SK-N-SH (cell line): ENCODE results near the gene SREBF2. TPM values are rescaled to one million over a fixed set of nuclear protein-coding genes. Genes with fewer than 3 reads are reported as not detected.

Experiments used
- CTCF ChIA-PET: fragments of 300-600, 350-600 bp; formaldehyde crosslinking; extraction: SDS; loops from one replicate; lab custom pipeline; 2021; lab: Yijun Ruan, JAX
- POLR2A ChIA-PET: fragments of 350-600 bp; sonication (Branson Sonifier 250); formaldehyde crosslinking; extraction: SDS; loops from one replicate; lab custom pipeline; 2020; ENCODE audit warnings: antibody characterized with exemption, inconsistent platforms; lab: Yijun Ruan, JAX
- DNase-seq: peaks from one replicate; pipeline ENCODE4 v3.0.0; 2012
- H2AFZ ChIP-seq: fragments of 200-600 bp; sonication (generic); 2 replicates; pipeline ENCODE4 v1.8.1; 2016; ENCODE audit warnings: antibody characterized with exemption, mild to moderate bottlenecking, low read depth
- H3F3A ChIP-seq: fragments of 200-600 bp; sonication (generic); replicated peaks from 2 replicates; pipeline ENCODE3; 2016; ENCODE audit warnings: antibody characterized with exemption, mild to moderate bottlenecking; ENCODE audit not compliant: insufficient read depth
- H3K27ac ChIP-seq, 2 experiments: fragments of 200-500 bp in 1 of 2; fragments of 200-600 bp in 1 of 2; sonication (Bioruptor generic) in 1 of 2; sonication (generic), shearing (Covaris generic) in 1 of 2; 2 replicates each; pipeline versions ENCODE4 v1.5.1 to v1.6.1; 2014 to 2016; ENCODE audit warnings: low read depth in 2 of 2, inconsistent platforms in 1 of 2, low read length in 1 of 2, mild to moderate bottlenecking in 1 of 2, mixed read lengths in 1 of 2
- H3K27me3 ChIP-seq: fragments of 200-600 bp; sonication (generic), shearing (Covaris generic); 2 replicates; pipeline ENCODE4 v1.6.1; 2016; ENCODE audit warnings: mixed run types; ENCODE audit not compliant: insufficient read depth
- H3K36me3 ChIP-seq, 2 experiments: fragments of 200-500 bp in 1 of 2; fragments of 200-600 bp in 1 of 2; sonication (Bioruptor generic) in 1 of 2; sonication (generic) in 1 of 2; replicated peaks in 1 of 2; 2 replicates each; pipeline versions ENCODE3 to v1.5.1; 2014 to 2016; ENCODE audit warnings: low read length in 1 of 2, mild to moderate bottlenecking in 1 of 2; ENCODE audit not compliant: insufficient read depth in 2 of 2, control insufficient read depth in 1 of 2
- H3K4me1 ChIP-seq, 2 experiments: fragments of 200-500 bp in 1 of 2; fragments of 200-600 bp in 1 of 2; sonication (Bioruptor generic) in 1 of 2; sonication (generic), shearing (Covaris generic) in 1 of 2; 2 replicates each; pipeline versions ENCODE4 v1.5.1 to v1.6.1; 2014 to 2016; ENCODE audit warnings: low read depth in 1 of 2, low read length in 1 of 2, mixed run types in 1 of 2; ENCODE audit not compliant: insufficient read depth in 2 of 2, control insufficient read depth in 1 of 2
- H3K4me2 ChIP-seq: fragments of 200-600 bp; sonication (generic), shearing (Covaris generic); 2 replicates; pipeline ENCODE4 v1.6.1; 2017; ENCODE audit warnings: mixed run types
- H3K4me3 ChIP-seq, 2 experiments: fragments of 200-500 bp in 1 of 2; fragments of 200-600 bp in 1 of 2; sonication (Bioruptor generic) in 1 of 2; sonication (generic), shearing (Covaris generic) in 1 of 2; 2 replicates each; pipeline versions ENCODE4 v1.5.1 to v1.8.1; 2014 to 2016; ENCODE audit warnings: low read depth in 2 of 2, inconsistent platforms in 1 of 2, low read length in 1 of 2, mild to moderate bottlenecking in 1 of 2, mixed read lengths in 1 of 2, moderate library complexity in 1 of 2
- H3K79me2 ChIP-seq: fragments of 200-600 bp; sonication (generic); 2 replicates; pipeline ENCODE4 v1.8.1; 2017; ENCODE audit warnings: mild to moderate bottlenecking; ENCODE audit not compliant: insufficient read depth
- H3K9ac ChIP-seq: fragments of 200-600 bp; sonication (generic); 2 replicates; pipeline ENCODE4 v1.6.1; 2017; ENCODE audit warnings: mixed run types
- H3K9me2 ChIP-seq: fragments of 200-600 bp; sonication (generic); 2 replicates; pipeline ENCODE4 v1.6.1; 2017; ENCODE audit warnings: mixed run types
- H3K9me3 ChIP-seq: fragments of 200-600 bp; sonication (generic); 2 replicates; pipeline ENCODE4 v1.6.1; 2017; ENCODE audit warnings: mixed run types, mild to moderate bottlenecking, moderate library complexity
- H4K20me1 ChIP-seq: fragments of 200-600 bp; sonication (generic); 2 replicates; pipeline ENCODE4 v1.6.1; 2017; ENCODE audit warnings: mild to moderate bottlenecking, mixed run types; ENCODE audit not compliant: insufficient read depth
- EZH2phosphoT487 ChIP-seq: fragments of 200-600 bp; sonication (generic); IDR thresholded peaks from 2 replicates; pipeline ENCODE4 v1.6.1; 2017; ENCODE audit warnings: low read depth, mixed run types, mild to moderate bottlenecking, antibody characterized with exemption, moderate library complexity, borderline replicate concordance
- GABPA ChIP-seq: IDR thresholded peaks from 2 replicates; pipeline ENCODE4 v1.4.0; 2012; ENCODE audit warnings: low read depth, mild to moderate bottlenecking
- MAX ChIP-seq: IDR thresholded peaks from 2 replicates; pipeline ENCODE4 v1.4.0; 2012; ENCODE audit warnings: low read depth
- MXI1 ChIP-seq: IDR thresholded peaks from 2 replicates; pipeline ENCODE4 v1.6.1; 2012; ENCODE audit warnings: mild to moderate bottlenecking, low read depth, low read length, improper control_type of control experiment
- NFIC ChIP-seq: IDR thresholded peaks from 2 replicates; pipeline ENCODE4 v1.4.0; 2012; ENCODE audit warnings: borderline replicate concordance
- POLR2AphosphoS5 ChIP-seq: IDR thresholded peaks from 2 replicates; pipeline ENCODE4 v1.6.1; 2012; ENCODE audit warnings: low read depth, low read length
- RAD21 ChIP-seq: IDR thresholded peaks from 2 replicates; pipeline ENCODE4 v1.6.1; 2012; ENCODE audit warnings: mild to moderate bottlenecking, low read length
- RFX5 ChIP-seq: IDR thresholded peaks from 2 replicates; pipeline ENCODE4 v1.6.1; 2012; ENCODE audit warnings: mild to moderate bottlenecking, improper control_type of control experiment, low read length
- TAF1 ChIP-seq: IDR thresholded peaks from 2 replicates; pipeline ENCODE4 v1.6.1; 2012; ENCODE audit warnings: low read depth, mild to moderate bottlenecking, low read length, moderate library complexity, borderline replicate concordance
- TEAD4 ChIP-seq: IDR thresholded peaks from 2 replicates; pipeline ENCODE4 v1.4.0; 2012; ENCODE audit warnings: mild to moderate bottlenecking, borderline replicate concordance; ENCODE audit not compliant: insufficient read depth
- WGBS: methylation state at CpG from one replicate; pipeline ENCODE4 v1.1.6; 2017; ENCODE audit warnings: low lambda C conversion rate; 5-methylcytosine and 5-hydroxymethylcytosine counted together
- polyA plus RNA-seq, 3 experiments: library from polyadenylated mRNA; depleted of rRNA; stranded (reverse); fragments of >200 nt; gene quantifications; 2 replicates each; pipeline ENCODE4 v1.2.3, GENCODE V29; 2012
- TF ChIP-seq, protein P1 (sequence below): fragments of 200-600 bp; sonication (generic); IDR thresholded peaks from 2 replicates; pipeline ENCODE4 v1.6.1; 2017; ENCODE audit warnings: antibody characterized with exemption, mild to moderate bottlenecking, moderate library complexity

SREBF2 gene
- polyA plus RNA-seq, 1 of the 3 experiments (the other 2 are of a cell fraction), result 7.5 TPM

DNA sequence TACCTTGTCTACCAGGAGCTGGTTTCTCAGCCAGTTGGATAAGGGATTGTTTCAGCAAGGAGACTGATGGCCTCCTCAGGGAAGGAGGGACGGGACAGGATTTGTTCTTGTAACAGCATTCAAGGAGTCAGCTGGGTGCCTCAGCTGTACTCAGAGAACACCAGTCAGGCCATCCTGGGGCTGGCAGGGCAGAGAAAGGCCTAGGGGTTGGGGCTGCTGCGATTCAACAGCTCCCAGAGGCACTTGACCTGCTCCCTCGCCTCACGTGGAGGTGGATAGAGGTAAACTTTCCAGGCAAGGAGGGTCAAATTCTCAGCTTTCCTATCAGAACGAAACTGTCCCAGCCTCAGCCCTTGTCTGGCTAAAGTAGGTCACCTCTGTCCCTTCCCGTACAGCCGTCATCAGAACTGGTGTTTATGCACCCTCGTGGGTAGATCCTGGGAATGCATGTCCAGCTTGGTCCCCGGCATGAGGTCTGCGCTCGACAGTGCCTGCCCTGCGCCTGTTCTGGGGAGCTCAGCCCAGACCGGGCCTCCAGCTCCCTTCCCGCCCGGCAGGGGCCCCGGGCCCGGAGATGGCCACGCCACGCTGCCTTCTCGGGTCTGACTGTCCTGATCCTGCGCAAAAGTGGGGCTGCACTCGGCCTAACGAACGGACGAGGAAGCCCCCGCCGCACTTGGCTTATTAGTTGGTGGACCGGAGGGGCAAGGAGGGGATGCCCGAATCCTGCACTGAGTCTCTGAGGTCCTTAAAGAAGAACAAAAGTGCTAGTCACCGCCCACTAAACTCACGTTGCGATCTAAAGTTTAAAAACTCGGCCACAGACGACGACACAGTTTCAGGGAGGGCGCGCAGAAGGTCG lies 33.2 kb upstream of the SREBF2 start:
- CTCF ChIA-PET, result interaction anchor here (1.3 to 2.8 kb wide), 3 partner anchors 53 to 102 kb away, joined by 3 to 18 read pairs (median 4); no protein-coding TSS in a partner anchor
- 52% methylated on average over 11 of the region's 38 CpGs for WGBS
- peak; percentile 46 for DNase-seq
- no peaks in the 10 kb centered on the region for H4K20me1 ChIP-seq
- H3K4me3 ChIP-seq, result peak overlapping the region; percentile 71 to 72; a peak in 3 of 4 replicates
- H3K9me3 ChIP-seq, result no peaks in the 10 kb centered on the region
- H3K79me2 ChIP-seq, result 0 out of 2 replicates have a peak, but pooled peaks cover 6% of the 10 kb centered on the region
- H3K36me3 ChIP-seq, result no peaks in the 10 kb centered on the region
- H3K4me2 ChIP-seq, result peak overlapping the region; percentile 83
- no peaks in the 10 kb centered on the region for H3F3A ChIP-seq
- H3K27ac ChIP-seq, result peak overlapping the region; percentile 13 to 68; a peak in 2 of 4 replicates
- H2AFZ ChIP-seq, result peak overlapping the region; percentile 91
- H3K9ac ChIP-seq, result peak overlapping the region; percentile 64
- POLR2A ChIA-PET, result interaction anchor here (0.6 kb wide), 1 partner anchor 57 kb away, joined by 3 read pairs; no protein-coding TSS in a partner anchor
- no peaks in the 10 kb centered on the region for H3K27me3 ChIP-seq
- peaks cover 0 to 9% of the 10 kb centered on the region in 2 experiments; a peak in 2 of 4 replicates for H3K4me1 ChIP-seq
- TF ChIP-seq TEAD4 (no peak), RAD21 (no peak)
- H3K9me2 ChIP-seq, result no peaks in the 10 kb centered on the region

- H3K9me2 ChIP-seq, result no peaks in the 10 kb centered on the region
- 0 out of 2 replicates have a peak, but pooled peaks cover 6% of the 10 kb centered on the region for H3K79me2 ChIP-seq
- peak within 1 kb of the TSS; percentile 64 for H3K9ac ChIP-seq
- no peaks in the 10 kb centered on the region for H3K36me3 ChIP-seq
- DNase-seq, result peak; percentile 93
- TF ChIP-seq MXI1 (peak; percentile 32; the same call in 1 of the 2 replicates), EZH2phosphoT487 (no peak), GABPA (peak; percentile 70), TAF1 (peak; percentile 72; the same call in 1 of the 2 replicates), MAX (peak; percentile 51; the same call in 1 of the 2 replicates), RFX5 (0 out of 2 replicates have a peak, but pooled peaks have one; percentile 22), NFIC (peak; percentile 58), POLR2AphosphoS5 (peak; percentile 52; the same call in 1 of the 2 replicates)
- TF ChIP-seq, protein P1, sequence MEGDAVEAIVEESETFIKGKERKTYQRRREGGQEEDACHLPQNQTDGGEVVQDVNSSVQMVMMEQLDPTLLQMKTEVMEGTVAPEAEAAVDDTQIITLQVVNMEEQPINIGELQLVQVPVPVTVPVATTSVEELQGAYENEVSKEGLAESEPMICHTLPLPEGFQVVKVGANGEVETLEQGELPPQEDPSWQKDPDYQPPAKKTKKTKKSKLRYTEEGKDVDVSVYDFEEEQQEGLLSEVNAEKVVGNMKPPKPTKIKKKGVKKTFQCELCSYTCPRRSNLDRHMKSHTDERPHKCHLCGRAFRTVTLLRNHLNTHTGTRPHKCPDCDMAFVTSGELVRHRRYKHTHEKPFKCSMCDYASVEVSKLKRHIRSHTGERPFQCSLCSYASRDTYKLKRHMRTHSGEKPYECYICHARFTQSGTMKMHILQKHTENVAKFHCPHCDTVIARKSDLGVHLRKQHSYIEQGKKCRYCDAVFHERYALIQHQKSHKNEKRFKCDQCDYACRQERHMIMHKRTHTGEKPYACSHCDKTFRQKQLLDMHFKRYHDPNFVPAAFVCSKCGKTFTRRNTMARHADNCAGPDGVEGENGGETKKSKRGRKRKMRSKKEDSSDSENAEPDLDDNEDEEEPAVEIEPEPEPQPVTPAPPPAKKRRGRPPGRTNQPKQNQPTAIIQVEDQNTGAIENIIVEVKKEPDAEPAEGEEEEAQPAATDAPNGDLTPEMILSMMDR, result no peak
- WGBS, result 3% methylated on average over 7 of the region's 52 CpGs
- POLR2A ChIA-PET, result interaction anchor here (1.0 kb wide), 1 partner anchor 103 kb away, joined by 4 read pairs; no protein-coding TSS in a partner anchor
- CTCF ChIA-PET, result interaction anchor here (1.3 to 2.8 kb wide), 3 partner anchors 54 to 103 kb away, joined by 3 to 18 read pairs (median 4); no protein-coding TSS in a partner anchor
- peak within 1 kb of the TSS; percentile 91 for H2AFZ ChIP-seq
- no peaks in the 10 kb centered on the region for H3F3A ChIP-seq
- H3K9me3 ChIP-seq, result no peaks in the 10 kb centered on the region
- H3K27me3 ChIP-seq, result no peaks in the 10 kb centered on the region
- peaks cover 0 to 9% of the 10 kb centered on the region in 2 experiments; a peak in 2 of 4 replicates for H3K4me1 ChIP-seq
- H4K20me1 ChIP-seq, result no peaks in the 10 kb centered on the region
- peak within 1 kb of the TSS; percentile 13 to 68; a peak in 2 of 4 replicates for H3K27ac ChIP-seq
- peak within 1 kb of the TSS; percentile 71 to 72 for H3K4me3 ChIP-seq
- H3K4me2 ChIP-seq, result peak within 1 kb of the TSS; percentile 83
Measured at GRCh38 chr22:41800348-41801146, 32.4 kb upstream of the SREBF2 start, which contains the start of gene CCDC134. Gene CCDC134 (plus strand): TSS chr22:41800679. CDS start chr22:41808891, 8,212 bp downstream.
